HepG2 (cell line): ENCODE results near the gene LRRC8E. TPM values are rescaled to one million over a fixed set of nuclear protein-coding genes. Genes with fewer than 3 reads are reported as not detected.
A peak's percentile ranks its signal among the peaks of the same experiment; 100 is the strongest.

Experiments used
- CCDC6 ChIP-seq: sonication (generic); formaldehyde crosslinking; IDR thresholded peaks from 2 replicates; pipeline ENCODE4 v1.8.1; 2022; ENCODE audit warnings: mild to moderate bottlenecking, missing genetic modification reagents, moderate library complexity
- WIZ ChIP-seq: sonication (generic); formaldehyde crosslinking; IDR thresholded peaks from 2 replicates; pipeline ENCODE4 v1.5.1; 2020; ENCODE audit warnings: mild to moderate bottlenecking, missing genetic modification reagents
- ZNF333 ChIP-seq: sonication (generic); formaldehyde crosslinking; IDR thresholded peaks from 2 replicates; pipeline ENCODE4 v1.4.0; 2020; ENCODE audit warnings: mild to moderate bottlenecking, missing genetic modification reagents, borderline replicate concordance
- ZNF790 ChIP-seq: sonication (generic); formaldehyde crosslinking; IDR thresholded peaks from 2 replicates; pipeline ENCODE4 v1.8.0; 2022; ENCODE audit warnings: missing genetic modification reagents, mild to moderate bottlenecking, borderline replicate concordance
- polyA plus RNA-seq, 8 experiments: library from polyadenylated mRNA; depleted of rRNA in 3 of 8; stranded (reverse) in 7 of 8; unstranded in 1 of 8; fragments of >200 nt; fragmentation: Illumina TruSeq in 4 of 8; extraction: Trizol in 4 of 8; gene quantifications; 2 replicates each; pipeline versions ENCODE4 v1.2.1 to v1.2.3, GENCODE V29; 2011 to 2016; ENCODE audit warnings: low read depth in 4 of 8, missing spikeins in 1 of 8, mixed read lengths in 1 of 8; ENCODE audit not compliant: insufficient read depth in 1 of 8
- total RNA-seq, 5 experiments: library from RNA; depleted of rRNA; stranded (reverse); fragments of >200 nt; fragmentation: Illumina TruSeq; extraction: Trizol; gene quantifications; 2 replicates each; pipeline ENCODE4 v1.2.3, GENCODE V29; 2016; ENCODE audit warnings: low read depth in 1 of 5
- TF ChIP-seq, protein P1 (sequence below): sonication (generic); formaldehyde crosslinking; IDR thresholded peaks from one replicate; pipeline ENCODE4 v1.5.1; 2020; ENCODE audit warnings: mild to moderate bottlenecking, missing genetic modification reagents; ENCODE audit errors: not compliant biosample characterization
- TF ChIP-seq, protein P2 (sequence below): sonication (generic); formaldehyde crosslinking; IDR thresholded peaks from 2 replicates; pipeline ENCODE4 v1.5.0; 2020; ENCODE audit warnings: missing genetic modification reagents
- TF ChIP-seq, protein P3 (sequence below): sonication (generic); formaldehyde crosslinking; IDR thresholded peaks from 2 replicates; pipeline ENCODE4 v1.8.0; 2022; ENCODE audit warnings: mild to moderate bottlenecking, missing genetic modification reagents, moderate library complexity
- TF ChIP-seq, protein P4 (sequence below): sonication (generic); formaldehyde crosslinking; IDR thresholded peaks from 2 replicates; pipeline ENCODE4 v1.5.0; 2020; ENCODE audit warnings: missing genetic modification reagents
- TF ChIP-seq, protein P5 (sequence below): sonication (generic); formaldehyde crosslinking; IDR thresholded peaks from 2 replicates; pipeline ENCODE4 v1.8.0; 2022; ENCODE audit warnings: mild to moderate bottlenecking, missing genetic modification reagents, borderline replicate concordance
- TF ChIP-seq, protein P6 (sequence below): fragments of 450-650 bp; IDR thresholded peaks from 2 replicates; pipeline ENCODE4 v1.6.1; 2016
- TF ChIP-seq, protein P7 (sequence below): IDR thresholded peaks from 2 replicates; pipeline ENCODE4 v1.6.1; 2012; ENCODE audit warnings: low read depth, low read length, improper control_type of control experiment

LRRC8E gene
- total and polyA plus RNA-seq, 2 of the 13 experiments (the other 11 are each of a cell fraction or from before 2014, with no cell fraction given), result 8.0 to 10.3 TPM

DNA sequence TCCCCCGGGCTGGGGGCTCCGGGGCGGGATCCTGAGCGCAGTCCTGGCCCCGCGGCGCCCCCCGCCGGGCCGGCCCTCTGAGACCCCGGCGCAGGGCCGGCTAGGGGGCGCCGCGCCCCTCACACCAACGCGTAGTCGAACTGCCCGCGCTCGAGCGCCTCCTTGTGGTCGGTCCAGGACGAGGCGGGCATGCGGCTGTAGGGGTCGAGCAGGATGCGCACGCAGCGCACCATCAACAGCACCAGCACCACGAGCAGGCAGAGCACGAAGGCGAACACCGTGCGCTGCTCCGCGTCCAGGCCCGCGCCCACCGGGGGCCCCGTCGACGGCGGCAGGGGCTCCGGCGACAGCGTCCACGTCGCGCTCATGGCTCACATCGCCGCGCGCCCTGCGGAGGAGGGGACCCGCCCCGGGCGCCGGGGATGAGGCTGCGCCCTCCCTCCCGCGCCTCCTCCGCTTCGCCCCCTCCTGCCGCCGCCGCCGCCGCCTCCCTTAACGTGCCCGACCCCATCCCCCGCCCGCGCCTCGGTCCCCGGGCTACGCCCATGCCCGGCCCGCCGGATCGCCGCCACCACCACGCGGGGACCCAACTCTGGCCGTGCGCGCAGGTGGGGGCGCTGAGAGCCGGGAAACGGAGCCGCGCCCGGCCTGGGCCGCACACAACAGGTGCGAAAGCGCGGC lies 37.0 kb downstream of the LRRC8E start (continued):
- TF ChIP-seq, protein P1, sequence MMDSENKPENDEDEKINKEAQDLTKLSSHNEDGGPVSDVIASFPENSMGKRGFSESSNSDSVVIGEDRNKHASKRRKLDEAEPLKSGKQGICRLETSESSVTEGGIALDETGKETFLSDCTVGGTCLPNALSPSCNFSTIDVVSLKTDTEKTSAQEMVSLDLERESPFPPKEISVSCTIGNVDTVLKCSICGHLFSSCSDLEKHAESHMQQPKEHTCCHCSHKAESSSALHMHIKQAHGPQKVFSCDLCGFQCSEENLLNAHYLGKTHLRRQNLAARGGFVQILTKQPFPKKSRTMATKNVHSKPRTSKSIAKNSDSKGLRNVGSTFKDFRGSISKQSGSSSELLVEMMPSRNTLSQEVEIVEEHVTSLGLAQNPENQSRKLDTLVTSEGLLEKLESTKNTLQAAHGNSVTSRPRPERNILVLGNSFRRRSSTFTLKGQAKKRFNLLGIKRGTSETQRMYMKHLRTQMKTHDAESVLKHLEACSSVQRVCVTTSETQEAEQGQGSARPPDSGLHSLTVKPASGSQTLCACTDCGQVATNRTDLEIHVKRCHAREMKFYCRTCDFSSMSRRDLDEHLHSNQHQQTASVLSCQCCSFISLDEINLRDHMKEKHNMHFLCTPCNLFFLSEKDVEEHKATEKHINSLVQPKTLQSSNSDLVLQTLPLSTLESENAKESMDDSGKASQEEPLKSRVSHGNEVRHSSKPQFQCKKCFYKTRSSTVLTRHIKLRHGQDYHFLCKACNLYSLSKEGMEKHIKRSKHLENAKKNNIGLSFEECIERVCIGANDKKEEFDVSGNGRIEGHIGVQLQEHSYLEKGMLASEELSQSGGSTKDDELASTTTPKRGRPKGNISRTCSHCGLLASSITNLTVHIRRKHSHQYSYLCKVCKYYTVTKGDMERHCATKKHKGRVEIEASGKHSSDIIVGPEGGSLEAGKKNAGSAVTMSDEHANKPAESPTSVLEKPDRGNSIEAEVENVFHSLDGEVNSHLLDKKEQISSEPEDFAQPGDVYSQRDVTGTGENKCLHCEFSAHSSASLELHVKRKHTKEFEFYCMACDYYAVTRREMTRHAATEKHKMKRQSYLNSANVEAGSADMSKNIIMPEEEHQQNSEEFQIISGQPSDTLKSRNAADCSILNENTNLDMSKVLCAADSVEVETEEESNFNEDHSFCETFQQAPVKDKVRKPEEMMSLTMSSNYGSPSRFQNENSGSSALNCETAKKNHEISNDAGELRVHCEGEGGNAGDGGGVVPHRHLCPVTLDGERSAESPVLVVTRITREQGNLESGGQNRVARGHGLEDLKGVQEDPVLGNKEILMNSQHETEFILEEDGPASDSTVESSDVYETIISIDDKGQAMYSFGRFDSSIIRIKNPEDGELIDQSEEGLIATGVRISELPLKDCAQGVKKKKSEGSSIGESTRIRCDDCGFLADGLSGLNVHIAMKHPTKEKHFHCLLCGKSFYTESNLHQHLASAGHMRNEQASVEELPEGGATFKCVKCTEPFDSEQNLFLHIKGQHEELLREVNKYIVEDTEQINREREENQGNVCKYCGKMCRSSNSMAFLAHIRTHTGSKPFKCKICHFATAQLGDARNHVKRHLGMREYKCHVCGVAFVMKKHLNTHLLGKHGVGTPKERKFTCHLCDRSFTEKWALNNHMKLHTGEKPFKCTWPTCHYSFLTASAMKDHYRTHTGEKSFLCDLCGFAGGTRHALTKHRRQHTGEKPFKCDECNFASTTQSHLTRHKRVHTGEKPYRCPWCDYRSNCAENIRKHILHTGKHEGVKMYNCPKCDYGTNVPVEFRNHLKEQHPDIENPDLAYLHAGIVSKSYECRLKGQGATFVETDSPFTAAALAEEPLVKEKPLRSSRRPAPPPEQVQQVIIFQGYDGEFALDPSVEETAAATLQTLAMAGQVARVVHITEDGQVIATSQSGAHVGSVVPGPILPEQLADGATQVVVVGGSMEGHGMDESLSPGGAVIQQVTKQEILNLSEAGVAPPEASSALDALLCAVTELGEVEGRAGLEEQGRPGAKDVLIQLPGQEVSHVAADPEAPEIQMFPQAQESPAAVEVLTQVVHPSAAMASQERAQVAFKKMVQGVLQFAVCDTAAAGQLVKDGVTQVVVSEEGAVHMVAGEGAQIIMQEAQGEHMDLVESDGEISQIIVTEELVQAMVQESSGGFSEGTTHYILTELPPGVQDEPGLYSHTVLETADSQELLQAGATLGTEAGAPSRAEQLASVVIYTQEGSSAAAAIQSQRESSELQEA (CRISPR knock-in tag), result no peak
- TF ChIP-seq, protein P2, sequence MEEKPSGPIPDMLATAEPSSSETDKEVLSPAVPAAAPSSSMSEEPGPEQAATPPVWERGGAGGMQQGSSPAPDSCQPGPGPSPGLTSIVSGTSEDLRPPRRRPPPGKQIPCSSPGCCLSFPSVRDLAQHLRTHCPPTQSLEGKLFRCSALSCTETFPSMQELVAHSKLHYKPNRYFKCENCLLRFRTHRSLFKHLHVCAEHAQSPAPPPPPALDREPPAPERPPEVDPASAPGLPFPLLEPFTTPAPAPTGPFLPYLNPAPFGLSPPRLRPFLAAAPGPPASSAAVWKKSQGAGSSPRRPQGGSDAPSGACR, result peak; percentile 58; the same call in 1 of the 2 replicates
- TF ChIP-seq, protein P3, sequence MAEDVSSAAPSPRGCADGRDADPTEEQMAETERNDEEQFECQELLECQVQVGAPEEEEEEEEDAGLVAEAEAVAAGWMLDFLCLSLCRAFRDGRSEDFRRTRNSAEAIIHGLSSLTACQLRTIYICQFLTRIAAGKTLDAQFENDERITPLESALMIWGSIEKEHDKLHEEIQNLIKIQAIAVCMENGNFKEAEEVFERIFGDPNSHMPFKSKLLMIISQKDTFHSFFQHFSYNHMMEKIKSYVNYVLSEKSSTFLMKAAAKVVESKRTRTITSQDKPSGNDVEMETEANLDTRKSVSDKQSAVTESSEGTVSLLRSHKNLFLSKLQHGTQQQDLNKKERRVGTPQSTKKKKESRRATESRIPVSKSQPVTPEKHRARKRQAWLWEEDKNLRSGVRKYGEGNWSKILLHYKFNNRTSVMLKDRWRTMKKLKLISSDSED, result peak; percentile 69; the same call in 1 of the 2 replicates
- peak; percentile 50; the same call in 1 of the 2 replicates for TF ChIP-seq ZNF790 (CRISPR knock-in tag)
- peak; percentile 95 for TF ChIP-seq CCDC6
- TF ChIP-seq, protein P4, sequence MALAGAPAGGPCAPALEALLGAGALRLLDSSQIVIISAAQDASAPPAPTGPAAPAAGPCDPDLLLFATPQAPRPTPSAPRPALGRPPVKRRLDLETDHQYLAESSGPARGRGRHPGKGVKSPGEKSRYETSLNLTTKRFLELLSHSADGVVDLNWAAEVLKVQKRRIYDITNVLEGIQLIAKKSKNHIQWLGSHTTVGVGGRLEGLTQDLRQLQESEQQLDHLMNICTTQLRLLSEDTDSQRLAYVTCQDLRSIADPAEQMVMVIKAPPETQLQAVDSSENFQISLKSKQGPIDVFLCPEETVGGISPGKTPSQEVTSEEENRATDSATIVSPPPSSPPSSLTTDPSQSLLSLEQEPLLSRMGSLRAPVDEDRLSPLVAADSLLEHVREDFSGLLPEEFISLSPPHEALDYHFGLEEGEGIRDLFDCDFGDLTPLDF, result no peak
- TF ChIP-seq WIZ (CRISPR knock-in tag), result no peak
- TF ChIP-seq ZNF333 (CRISPR knock-in tag), result no peak
- TF ChIP-seq, protein P5, sequence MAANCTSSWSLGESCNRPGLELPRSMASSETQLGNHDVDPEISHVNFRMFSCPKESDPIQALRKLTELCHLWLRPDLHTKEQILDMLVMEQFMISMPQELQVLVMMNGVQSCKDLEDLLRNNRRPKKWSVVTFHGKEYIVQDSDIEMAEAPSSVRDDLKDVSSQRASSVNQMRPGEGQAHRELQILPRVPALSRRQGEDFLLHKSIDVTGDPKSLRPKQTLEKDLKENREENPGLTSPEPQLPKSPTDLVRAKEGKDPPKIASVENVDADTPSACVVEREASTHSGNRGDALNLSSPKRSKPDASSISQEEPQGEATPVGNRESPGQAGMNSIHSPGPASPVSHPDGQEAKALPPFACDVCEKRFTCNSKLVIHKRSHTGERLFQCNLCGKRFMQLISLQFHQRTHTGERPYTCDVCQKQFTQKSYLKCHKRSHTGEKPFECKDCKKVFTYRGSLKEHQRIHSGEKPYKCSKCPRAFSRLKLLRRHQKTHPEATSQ (CRISPR knock-in tag), result no peak
- TF ChIP-seq, protein P6, sequence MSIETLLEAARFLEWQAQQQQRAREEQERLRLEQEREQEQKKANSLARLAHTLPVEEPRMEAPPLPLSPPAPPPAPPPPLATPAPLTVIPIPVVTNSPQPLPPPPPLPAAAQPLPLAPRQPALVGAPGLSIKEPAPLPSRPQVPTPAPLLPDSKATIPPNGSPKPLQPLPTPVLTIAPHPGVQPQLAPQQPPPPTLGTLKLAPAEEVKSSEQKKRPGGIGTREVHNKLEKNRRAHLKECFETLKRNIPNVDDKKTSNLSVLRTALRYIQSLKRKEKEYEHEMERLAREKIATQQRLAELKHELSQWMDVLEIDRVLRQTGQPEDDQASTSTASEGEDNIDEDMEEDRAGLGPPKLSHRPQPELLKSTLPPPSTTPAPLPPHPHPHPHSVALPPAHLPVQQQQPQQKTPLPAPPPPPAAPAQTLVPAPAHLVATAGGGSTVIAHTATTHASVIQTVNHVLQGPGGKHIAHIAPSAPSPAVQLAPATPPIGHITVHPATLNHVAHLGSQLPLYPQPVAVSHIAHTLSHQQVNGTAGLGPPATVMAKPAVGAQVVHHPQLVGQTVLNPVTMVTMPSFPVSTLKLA, result no peak
- TF ChIP-seq, protein P7, sequence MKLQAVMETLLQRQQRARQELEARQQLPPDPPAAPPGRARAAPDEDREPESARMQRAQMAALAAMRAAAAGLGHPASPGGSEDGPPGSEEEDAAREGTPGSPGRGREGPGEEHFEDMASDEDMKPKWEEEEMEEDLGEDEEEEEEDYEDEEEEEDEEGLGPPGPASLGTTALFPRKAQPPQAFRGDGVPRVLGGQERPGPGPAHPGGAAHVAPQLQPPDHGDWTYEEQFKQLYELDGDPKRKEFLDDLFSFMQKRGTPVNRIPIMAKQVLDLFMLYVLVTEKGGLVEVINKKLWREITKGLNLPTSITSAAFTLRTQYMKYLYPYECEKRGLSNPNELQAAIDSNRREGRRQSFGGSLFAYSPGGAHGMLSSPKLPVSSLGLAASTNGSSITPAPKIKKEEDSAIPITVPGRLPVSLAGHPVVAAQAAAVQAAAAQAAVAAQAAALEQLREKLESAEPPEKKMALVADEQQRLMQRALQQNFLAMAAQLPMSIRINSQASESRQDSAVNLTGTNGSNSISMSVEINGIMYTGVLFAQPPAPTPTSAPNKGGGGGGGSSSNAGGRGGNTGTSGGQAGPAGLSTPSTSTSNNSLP, result no peak
